H1 (cell line): Measurements from ENCODE around the gene ENPEP. TPM values are rescaled to one million over a fixed set of nuclear protein-coding genes. Genes with fewer than 3 reads are reported as not detected.

Experiments used
- ASH2L ChIP-seq: fragments of 200-600, 300-600 bp; sonication (generic); IDR thresholded peaks from one replicate; pipeline ENCODE4 v1.7.1; 2017; ENCODE audit warnings: low read length
- CEBPB ChIP-seq: IDR thresholded peaks from 2 replicates; pipeline ENCODE4 v1.6.1; 2012; ENCODE audit warnings: low read depth, low read length
- CHD2 ChIP-seq: IDR thresholded peaks from 2 replicates; pipeline ENCODE4 v1.6.1; 2012; ENCODE audit warnings: low read length, improper control_type of control experiment
- CTCF ChIP-seq, 3 experiments: IDR thresholded peaks; 1 replicate in 2 of 3; 2 replicates in 1 of 3; pipeline versions ENCODE4 v1.5.1 to v1.6.1; 2011; ENCODE audit warnings: low read length in 3 of 3, mild to moderate bottlenecking in 3 of 3, inconsistent platforms in 2 of 3, low read depth in 1 of 3, moderate library complexity in 1 of 3; ENCODE audit not compliant: insufficient read depth in 1 of 3; ENCODE audit errors: control extremely low read depth in 1 of 3
- EP300 ChIP-seq, 2 experiments: IDR thresholded peaks; 1 replicate in 1 of 2; 2 replicates in 1 of 2; pipeline ENCODE4 v1.6.1; 2011 to 2012; ENCODE audit warnings: low read depth in 2 of 2, low read length in 2 of 2, mild to moderate bottlenecking in 2 of 2, borderline replicate concordance in 1 of 2, inconsistent platforms in 1 of 2, moderate library complexity in 1 of 2
- EZH2 ChIP-seq: fragments of 200-600 bp; sonication (generic); IDR thresholded peaks from 2 replicates; pipeline ENCODE4 v1.7.1; 2012; ENCODE audit warnings: low read depth, mild to moderate bottlenecking, moderate library complexity, low read length, inconsistent platforms; ENCODE audit not compliant: severe bottlenecking
- POLR2AphosphoS5 ChIP-seq: IDR thresholded peaks from 2 replicates; pipeline ENCODE4 v1.6.1; 2011; ENCODE audit warnings: low read depth, low read length
- POU5F1 ChIP-seq: IDR thresholded peaks from 2 replicates; pipeline ENCODE4 v1.6.1; 2011; ENCODE audit warnings: low read depth, mild to moderate bottlenecking, low read length, moderate library complexity
- RAD21 ChIP-seq, 2 experiments: IDR thresholded peaks in 1 of 2; conservative IDR thresholded peaks in 1 of 2; 2 replicates each; pipeline ENCODE4 v1.6.1; 2011; ENCODE audit warnings: low read depth in 2 of 2, low read length in 2 of 2, improper control_type of control experiment in 1 of 2, inconsistent platforms in 1 of 2, mild to moderate bottlenecking in 1 of 2, moderate library complexity in 1 of 2
- SP1 ChIP-seq: IDR thresholded peaks from 2 replicates; pipeline ENCODE4 v1.6.1; 2011; ENCODE audit warnings: low read depth, low read length
- SP4 ChIP-seq: IDR thresholded peaks from 2 replicates; pipeline ENCODE4 v1.6.1; 2012; ENCODE audit warnings: low read length, inconsistent platforms
- YY1 ChIP-seq: IDR thresholded peaks from 2 replicates; pipeline ENCODE4 v1.6.1; 2011; ENCODE audit warnings: low read depth, mild to moderate bottlenecking, low read length
- polyA plus RNA-seq, 7 experiments: library from polyadenylated mRNA; depleted of rRNA in 3 of 7; stranded (reverse) in 5 of 7; unstranded in 2 of 7; fragments of >200 nt in 5 of 7; fragments of 200-250 nt in 2 of 7; gene quantifications; 1 replicate in 5 of 7; 2 replicates in 1 of 7; 4 replicates in 1 of 7; pipeline versions ENCODE4 v1.2.1 to v1.2.3, GENCODE V29; 2011 to 2013; ENCODE audit warnings: missing spikeins in 2 of 7, mixed read lengths in 2 of 7
- total RNA-seq: library from RNA; stranded (reverse); fragmentation: NEBNext Ultra II Directional; extraction: Animal tissue kit (Norgen Biotek cat#: 25700); gene quantifications from 2 replicates; pipeline ENCODE4 v1.2.1, GENCODE V29; 2021
- TF ChIP-seq, protein P1 (sequence below): IDR thresholded peaks from 2 replicates; pipeline ENCODE4 v1.6.1; 2012; ENCODE audit warnings: inconsistent platforms

Gene ENPEP
- total and polyA plus RNA-seq, 2 of the 8 experiments (the other 6 are each of a cell fraction or from before 2014, with no cell fraction given): 0.09 to 0.61 TPM

DNA sequence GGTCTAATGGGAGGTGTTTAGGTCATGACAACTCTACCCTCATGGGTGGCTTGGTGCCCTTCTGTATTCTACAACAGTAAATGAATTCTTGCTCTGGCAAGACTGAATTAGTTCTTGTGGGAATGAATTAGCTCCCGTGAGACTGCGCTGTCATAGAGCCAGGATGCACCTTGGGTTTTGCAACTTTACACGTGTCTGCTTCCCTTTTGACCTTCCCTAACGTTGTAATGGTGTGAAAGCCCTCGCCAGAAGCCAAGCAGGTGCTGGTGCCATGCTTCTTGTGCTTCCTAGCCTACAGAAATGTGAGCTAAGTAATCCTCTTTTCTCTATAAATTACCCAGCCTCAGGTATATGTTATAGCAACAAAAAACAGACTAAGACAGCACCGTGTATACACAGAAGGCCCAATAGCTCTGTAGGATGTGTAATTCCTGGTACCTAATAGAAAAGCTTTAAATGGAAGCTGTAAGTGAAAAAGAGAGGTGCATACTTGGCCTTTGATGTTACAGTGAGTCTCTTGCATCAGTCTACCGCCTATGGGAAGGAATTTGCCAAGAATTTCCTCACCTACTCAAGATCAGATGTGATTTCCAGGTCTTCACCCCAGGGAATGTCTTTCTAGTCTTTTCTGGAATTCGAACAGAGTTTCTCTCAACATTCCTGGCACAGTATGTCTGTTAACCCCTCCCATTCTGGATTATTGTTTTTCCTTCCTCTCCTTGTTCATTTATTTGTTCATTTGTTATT lies 3.2 kb upstream of the ENPEP start (continued):
- TF ChIP-seq, protein P1, sequence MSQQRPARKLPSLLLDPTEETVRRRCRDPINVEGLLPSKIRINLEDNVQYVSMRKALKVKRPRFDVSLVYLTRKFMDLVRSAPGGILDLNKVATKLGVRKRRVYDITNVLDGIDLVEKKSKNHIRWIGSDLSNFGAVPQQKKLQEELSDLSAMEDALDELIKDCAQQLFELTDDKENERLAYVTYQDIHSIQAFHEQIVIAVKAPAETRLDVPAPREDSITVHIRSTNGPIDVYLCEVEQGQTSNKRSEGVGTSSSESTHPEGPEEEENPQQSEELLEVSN: peak; percentile 90
- TF ChIP-seq YY1: no peak
- TF ChIP-seq EZH2: no peak
- TF ChIP-seq POU5F1: no peak
- TF ChIP-seq SP1: peak; percentile 84
- no peak for TF ChIP-seq SP4
- TF ChIP-seq ASH2L: peak; percentile 24
- peak in 1 of 2 experiments; percentile 33; a peak in 1 of 4 replicates for TF ChIP-seq RAD21 (IDR thresholded peaks at IDR 0.05 in 1 of 2, conservative IDR thresholded peaks at IDR 0.05 in 1 of 2; ENCODE audit: low read depth in 2 of 2, low read length in 2 of 2)
- peak; percentile 96 for TF ChIP-seq CEBPB
- no peak for TF ChIP-seq CHD2
- peak in 1 of 2 experiments; percentile 85; a peak in 1 of 3 replicates for TF ChIP-seq EP300 (IDR thresholded peaks at IDR 0.05; ENCODE audit: borderline replicate concordance in 1 of 2, low read depth in 2 of 2, low read length in 2 of 2)
- peak in 1 of 3 experiments; percentile 37; a peak in 1 of 4 replicates for TF ChIP-seq CTCF (IDR thresholded peaks at IDR 0.05; ENCODE audit: control extremely low read depth in 1 of 3, insufficient read depth in 1 of 3, low read depth in 1 of 3, low read length in 3 of 3)
- no peak for TF ChIP-seq POLR2AphosphoS5
